ENCODE measurements around the gene BDH2.

DNA sequence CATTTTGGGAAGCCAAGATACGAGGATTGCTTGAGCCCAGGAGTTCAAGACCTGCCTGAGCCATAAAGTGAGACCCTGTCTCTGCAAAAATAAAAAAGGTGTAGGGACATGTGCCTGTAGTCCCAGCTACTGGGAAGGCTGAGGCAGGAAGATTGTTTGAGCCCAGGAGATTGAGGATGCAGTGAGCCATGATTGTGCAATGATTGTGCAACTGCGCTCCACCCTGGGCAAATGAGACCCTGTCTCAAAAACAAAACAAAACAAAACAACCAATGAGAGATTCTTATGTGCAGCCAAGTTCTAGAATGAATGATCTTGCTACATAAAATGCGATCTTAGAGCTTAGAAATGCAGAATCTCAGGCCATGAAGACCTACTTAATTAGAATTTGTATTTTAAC lies 45.6 kb downstream of the BDH2 start:
- TF ChIP-seq CTCF (conservative IDR thresholded peaks at IDR 0.05): no peak
- no peak for TF ChIP-seq EZH2 (IDR thresholded peaks at IDR 0.05; ENCODE audit: low read depth)
